ENCODE data around the gene PCMT1. TPM values are rescaled to one million over a fixed set of nuclear protein-coding genes. Genes with fewer than 3 reads are reported as not detected.
A peak's percentile ranks its signal among the peaks of the same experiment; 100 is the strongest.

PCMT1 gene
- total and polyA plus RNA-seq, 5 donors from 2014 or later, result 44.8 to 228 (median 167) TPM

- DNase-seq (no peak), ATAC-seq (ENCODE audit: low read depth in 2 of 2) (no peak)
- Mint-ChIP-seq H3K4me3 (no peak overlapping the region), H3K4me1 (peaks cover 0 to 13% (median 4%) of the 10 kb centered on the region in 4 donors), H3K27me3 (no peaks in the 10 kb centered on the region), H3K27ac (peak overlapping the region in 1 of 3 donors; percentile 18), H3K36me3 (peaks cover 27% of the 10 kb centered on the region), H3K9me3 (no peaks in the 10 kb centered on the region)
- H3K4me3 ChIP-seq (ENCODE audit: low read depth, low read length), result no peak overlapping the region
- H3K36me3 ChIP-seq (ENCODE audit: control insufficient read depth, insufficient read depth, low read length), result peaks cover 30% of the 10 kb centered on the region
- H3K9me3 ChIP-seq (ENCODE audit: control insufficient read depth in 2 of 2, low read length in 2 of 2), result no peaks in the 10 kb centered on the region
- H3K27me3 ChIP-seq (ENCODE audit: control insufficient read depth, insufficient read depth, low read length), result no peaks in the 10 kb centered on the region
- no peak overlapping the region for H3K27ac ChIP-seq (ENCODE audit: insufficient read depth, low read length, poor library complexity, severe bottlenecking)
- no peaks in the 10 kb centered on the region for H3K4me1 ChIP-seq (ENCODE audit: control insufficient read depth, insufficient read depth, low read length, poor library complexity, severe bottlenecking)
These were observed 32.8 kb downstream of the PCMT1 start for GRCh38 chr6:149782337-149782736.

DNA sequence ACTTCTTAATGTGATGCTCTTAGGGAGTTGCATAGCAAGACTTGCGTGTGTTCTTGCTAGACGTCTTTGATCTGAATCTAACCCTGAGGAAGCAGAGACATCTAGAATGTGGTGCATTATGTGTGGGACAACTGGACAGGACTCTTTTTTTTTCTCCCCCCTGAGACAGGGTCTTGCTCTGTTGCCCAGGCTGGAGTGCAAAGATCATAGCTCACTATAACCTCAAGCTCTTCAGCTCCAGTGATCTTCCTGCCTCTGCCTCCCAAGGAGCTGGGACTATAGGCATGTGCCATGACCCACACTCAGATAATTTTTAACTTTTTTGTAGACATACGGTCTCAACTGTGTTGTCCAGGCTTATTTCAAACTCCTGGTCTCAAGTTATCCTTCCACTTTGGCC lies 34.0 kb downstream of the PCMT1 start:
- Mint-ChIP-seq H3K27me3 (no peaks in the 10 kb centered on the region), H3K4me3 (no peak overlapping the region)
- no peak for ATAC-seq (ENCODE audit: low read depth in 2 of 2)

GRCh38 chr6:149806127-149806526 lies 56.6 kb downstream of the PCMT1 start:
- ATAC-seq (ENCODE audit: low read depth in 2 of 2), result no peak
- no peaks in the 10 kb centered on the region for H3K9me3 Mint-ChIP-seq

More for the DNA sequence above, 34.0 kb downstream of the PCMT1 start:
- peaks cover 28% of the 10 kb centered on the region for H3K36me3 ChIP-seq (ENCODE audit: control insufficient read depth, insufficient read depth, low read length)
- H3K27ac Mint-ChIP-seq, result peak overlapping the region in 1 of 3 donors; percentile 16
- peaks cover 0 to 18% (median 4%) of the 10 kb centered on the region in 4 donors for H3K4me1 Mint-ChIP-seq
- no peaks in the 10 kb centered on the region for H3K9me3 ChIP-seq (ENCODE audit: control insufficient read depth in 2 of 2, low read length in 2 of 2)
- no peak overlapping the region for H3K4me3 ChIP-seq (ENCODE audit: low read depth, low read length)
- H3K4me1 ChIP-seq (ENCODE audit: control insufficient read depth, insufficient read depth, low read length, poor library complexity, severe bottlenecking), result no peaks in the 10 kb centered on the region
- no peak for DNase-seq
- no peak overlapping the region for H3K27ac ChIP-seq (ENCODE audit: insufficient read depth, low read length, poor library complexity, severe bottlenecking)
- H3K36me3 Mint-ChIP-seq, result peaks cover 27% of the 10 kb centered on the region
- no peaks in the 10 kb centered on the region for H3K27me3 ChIP-seq (ENCODE audit: control insufficient read depth, insufficient read depth, low read length)
- H3K9me3 Mint-ChIP-seq, result no peaks in the 10 kb centered on the region

DNA sequence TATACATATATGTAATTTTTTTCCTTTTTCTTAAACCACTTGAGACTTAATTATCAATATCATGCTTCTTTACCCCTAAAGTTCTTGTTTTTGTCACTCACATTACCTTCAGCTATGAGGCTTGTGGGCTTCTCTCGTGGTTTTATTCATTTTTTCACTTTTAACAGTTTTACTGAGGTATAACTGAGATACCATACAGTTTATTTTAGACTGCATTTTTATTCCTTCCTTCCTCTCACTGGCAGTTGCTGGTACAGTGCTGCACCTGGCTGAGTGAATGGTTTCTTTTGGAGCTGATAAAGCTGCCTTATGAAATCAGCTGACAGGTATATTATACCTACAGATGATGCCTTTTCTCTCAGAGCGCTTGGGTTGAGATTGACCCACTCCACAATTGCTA lies 60.3 kb downstream of the PCMT1 start:
- H3K27me3 Mint-ChIP-seq, result no peaks in the 10 kb centered on the region
- H3K4me1 Mint-ChIP-seq, result peaks cover 5 to 23% (median 17%) of the 10 kb centered on the region in 4 donors
- Histone ChIP-seq H3K27me3 (ENCODE audit: control insufficient read depth, insufficient read depth, low read length) (no peaks in the 10 kb centered on the region), H3K4me3 (ENCODE audit: low read depth, low read length) (no peak overlapping the region), H3K36me3 (ENCODE audit: control insufficient read depth, insufficient read depth, low read length) (peaks cover 13% of the 10 kb centered on the region), H3K4me1 (ENCODE audit: control insufficient read depth, insufficient read depth, low read length, poor library complexity, severe bottlenecking) (no peaks in the 10 kb centered on the region), H3K9me3 (ENCODE audit: control insufficient read depth in 2 of 2, low read length in 2 of 2) (no peaks in the 10 kb centered on the region), H3K27ac (ENCODE audit: insufficient read depth, low read length, poor library complexity, severe bottlenecking) (no peak overlapping the region)
- H3K36me3 Mint-ChIP-seq, result peaks cover 31% of the 10 kb centered on the region
- ATAC-seq (ENCODE audit: low read depth in 2 of 2), result no peak
- no peak overlapping the region for H3K4me3 Mint-ChIP-seq
- no peak for DNase-seq
- H3K27ac Mint-ChIP-seq, result peak overlapping the region in 2 of 3 donors; percentile 52 to 63
- no peaks in the 10 kb centered on the region for H3K9me3 Mint-ChIP-seq

More at GRCh38 chr6:149806127-149806526, 56.6 kb downstream of the PCMT1 start:
- H3K4me1 Mint-ChIP-seq, result peaks cover 5 to 18% (median 14%) of the 10 kb centered on the region in 4 donors
- DNase-seq, result peak in 1 of 3 donors; percentile 34
- no peak overlapping the region for H3K4me3 ChIP-seq (ENCODE audit: low read depth, low read length)
- peaks cover 21% of the 10 kb centered on the region for H3K36me3 ChIP-seq (ENCODE audit: control insufficient read depth, insufficient read depth, low read length)
- no peak overlapping the region for H3K27ac ChIP-seq (ENCODE audit: insufficient read depth, low read length, poor library complexity, severe bottlenecking)
- H3K27me3 ChIP-seq (ENCODE audit: control insufficient read depth, insufficient read depth, low read length), result no peaks in the 10 kb centered on the region
- no peaks in the 10 kb centered on the region for H3K27me3 Mint-ChIP-seq
- H3K27ac Mint-ChIP-seq, result peak overlapping the region; percentile 49 to 76 (median 64)
- H3K4me3 Mint-ChIP-seq, result no peak overlapping the region
- no peaks in the 10 kb centered on the region for H3K9me3 ChIP-seq (ENCODE audit: control insufficient read depth in 2 of 2, low read length in 2 of 2)
- H3K36me3 Mint-ChIP-seq, result peaks cover 24% of the 10 kb centered on the region
- H3K4me1 ChIP-seq (ENCODE audit: control insufficient read depth, insufficient read depth, low read length, poor library complexity, severe bottlenecking), result no peaks in the 10 kb centered on the region

DNA sequence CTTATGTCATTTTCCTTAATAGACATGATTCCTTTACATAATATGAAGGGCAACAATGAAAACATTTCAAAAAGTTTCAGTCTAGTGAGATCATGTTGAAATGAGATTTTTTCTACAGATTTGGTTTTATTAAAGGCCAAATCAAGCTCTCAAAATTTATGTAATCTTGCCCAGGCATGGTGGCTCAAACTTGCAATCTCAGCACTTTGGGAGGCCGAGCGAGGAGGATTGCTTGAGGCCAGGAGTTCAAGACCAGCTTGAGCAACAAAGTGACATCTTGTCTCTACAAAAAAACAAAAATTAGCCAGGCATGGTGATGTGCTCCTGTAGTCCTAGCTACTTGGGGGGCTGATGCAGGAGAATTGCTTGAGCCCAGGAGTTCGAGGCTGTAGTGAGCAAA lies 63.8 kb downstream of the PCMT1 start:
- no peaks in the 10 kb centered on the region for H3K9me3 Mint-ChIP-seq
- H3K27ac Mint-ChIP-seq, result no peak overlapping the region
- DNase-seq (no peak), ATAC-seq (ENCODE audit: low read depth in 2 of 2) (no peak)
- H3K4me3 Mint-ChIP-seq, result no peak overlapping the region
- no peaks in the 10 kb centered on the region for H3K4me1 ChIP-seq (ENCODE audit: control insufficient read depth, insufficient read depth, low read length, poor library complexity, severe bottlenecking)
- H3K4me1 Mint-ChIP-seq, result peaks cover 0 to 17% (median 11%) of the 10 kb centered on the region in 4 donors
- no peaks in the 10 kb centered on the region for H3K9me3 ChIP-seq (ENCODE audit: control insufficient read depth in 2 of 2, low read length in 2 of 2)
- peaks cover 24% of the 10 kb centered on the region for H3K36me3 Mint-ChIP-seq
- H3K36me3 ChIP-seq (ENCODE audit: control insufficient read depth, insufficient read depth, low read length), result peaks cover 13% of the 10 kb centered on the region
- no peaks in the 10 kb centered on the region for H3K27me3 ChIP-seq (ENCODE audit: control insufficient read depth, insufficient read depth, low read length)
- no peak overlapping the region for H3K27ac ChIP-seq (ENCODE audit: insufficient read depth, low read length, poor library complexity, severe bottlenecking)
- no peaks in the 10 kb centered on the region for H3K27me3 Mint-ChIP-seq
- H3K4me3 ChIP-seq (ENCODE audit: low read depth, low read length), result no peak overlapping the region

DNA sequence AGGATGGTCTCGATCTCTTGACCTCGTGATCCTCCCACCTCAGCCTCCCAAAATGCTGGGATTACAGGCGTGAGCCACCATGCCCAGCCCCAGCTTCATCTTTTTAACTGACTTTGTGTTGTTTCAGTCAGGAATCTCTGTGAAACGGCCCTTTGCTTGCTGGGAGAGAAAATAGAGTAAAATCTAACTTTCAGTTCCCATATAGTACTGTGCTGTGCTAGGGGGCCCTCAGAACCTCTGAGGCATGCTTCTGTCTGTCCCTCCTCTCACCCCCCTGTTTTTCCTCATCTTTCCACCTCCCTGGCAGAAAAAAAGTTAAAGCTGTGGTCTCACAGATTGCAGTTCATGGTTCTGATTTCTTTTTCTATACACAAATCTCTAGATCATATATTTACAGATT lies 66.2 kb downstream of the PCMT1 start:
- no peaks in the 10 kb centered on the region for H3K9me3 Mint-ChIP-seq
- H3K27ac Mint-ChIP-seq, result no peak overlapping the region
- H3K27ac ChIP-seq (ENCODE audit: insufficient read depth, low read length, poor library complexity, severe bottlenecking), result no peak overlapping the region
- no peak overlapping the region for H3K4me3 Mint-ChIP-seq
- H3K36me3 ChIP-seq (ENCODE audit: control insufficient read depth, insufficient read depth, low read length), result peaks cover 9% of the 10 kb centered on the region
- H3K4me1 ChIP-seq (ENCODE audit: control insufficient read depth, insufficient read depth, low read length, poor library complexity, severe bottlenecking), result no peaks in the 10 kb centered on the region
- peaks cover 15% of the 10 kb centered on the region for H3K36me3 Mint-ChIP-seq
- DNase-seq (no peak), ATAC-seq (ENCODE audit: low read depth in 2 of 2) (no peak)
- peaks cover 0 to 7% (median 3%) of the 10 kb centered on the region in 4 donors for H3K4me1 Mint-ChIP-seq
- no peak overlapping the region for H3K4me3 ChIP-seq (ENCODE audit: low read depth, low read length)
- H3K27me3 Mint-ChIP-seq, result no peaks in the 10 kb centered on the region
- H3K9me3 ChIP-seq (ENCODE audit: control insufficient read depth in 2 of 2, low read length in 2 of 2), result no peaks in the 10 kb centered on the region
- no peaks in the 10 kb centered on the region for H3K27me3 ChIP-seq (ENCODE audit: control insufficient read depth, insufficient read depth, low read length)

DNA sequence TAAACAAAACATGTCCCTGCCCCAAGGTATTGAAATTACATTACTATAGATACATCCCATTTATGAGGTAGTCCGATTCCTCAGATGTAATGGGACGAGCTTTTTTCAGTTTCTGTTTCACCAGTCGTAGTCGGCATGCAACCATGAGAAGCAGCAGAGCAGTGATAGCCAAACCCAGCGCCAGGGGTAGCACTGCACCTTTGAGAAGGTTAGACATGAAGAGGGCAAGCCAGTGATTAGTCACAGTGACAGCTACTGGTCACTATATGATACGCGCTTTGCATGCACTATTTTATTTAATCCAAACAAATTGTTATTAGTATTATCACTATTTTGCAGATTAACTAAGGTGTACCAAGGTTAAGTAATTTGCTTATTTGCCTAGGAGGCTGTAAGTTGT lies 71.0 kb downstream of the PCMT1 start:
- no peaks in the 10 kb centered on the region for H3K9me3 ChIP-seq (ENCODE audit: control insufficient read depth in 2 of 2, low read length in 2 of 2)
- H3K27ac Mint-ChIP-seq, result no peak overlapping the region
- no peak overlapping the region for H3K4me3 Mint-ChIP-seq

GRCh38 chr6:149821492-149821891 lies 72.0 kb downstream of the PCMT1 start:
- no peak overlapping the region for H3K4me3 Mint-ChIP-seq
- no peaks in the 10 kb centered on the region for H3K36me3 Mint-ChIP-seq
- Histone ChIP-seq H3K27me3 (ENCODE audit: control insufficient read depth, insufficient read depth, low read length) (peaks cover 2% of the 10 kb centered on the region), H3K36me3 (ENCODE audit: control insufficient read depth, insufficient read depth, low read length) (no peaks in the 10 kb centered on the region), H3K9me3 (ENCODE audit: control insufficient read depth in 2 of 2, low read length in 2 of 2) (no peaks in the 10 kb centered on the region), H3K4me1 (ENCODE audit: control insufficient read depth, insufficient read depth, low read length, poor library complexity, severe bottlenecking) (no peaks in the 10 kb centered on the region), H3K27ac (ENCODE audit: insufficient read depth, low read length, poor library complexity, severe bottlenecking) (no peak overlapping the region), H3K4me3 (ENCODE audit: low read depth, low read length) (no peak overlapping the region)
- H3K27me3 Mint-ChIP-seq, result peaks cover 9% of the 10 kb centered on the region
- DNase-seq (no peak), ATAC-seq (ENCODE audit: low read depth in 2 of 2) (no peak)
- no peaks in the 10 kb centered on the region for H3K9me3 Mint-ChIP-seq
- no peaks in the 10 kb centered on the region for H3K4me1 Mint-ChIP-seq
- H3K27ac Mint-ChIP-seq, result no peak overlapping the region

More for the DNA sequence above, 71.0 kb downstream of the PCMT1 start:
- Mint-ChIP-seq H3K27me3 (peaks cover 4% of the 10 kb centered on the region), H3K4me1 (no peaks in the 10 kb centered on the region), H3K36me3 (no peaks in the 10 kb centered on the region), H3K9me3 (no peaks in the 10 kb centered on the region)
- no peak overlapping the region for H3K4me3 ChIP-seq (ENCODE audit: low read depth, low read length)
- H3K36me3 ChIP-seq (ENCODE audit: control insufficient read depth, insufficient read depth, low read length), result no peaks in the 10 kb centered on the region
- no peak overlapping the region for H3K27ac ChIP-seq (ENCODE audit: insufficient read depth, low read length, poor library complexity, severe bottlenecking)
- DNase-seq (no peak), ATAC-seq (ENCODE audit: low read depth in 2 of 2) (no peak)
- no peaks in the 10 kb centered on the region for H3K4me1 ChIP-seq (ENCODE audit: control insufficient read depth, insufficient read depth, low read length, poor library complexity, severe bottlenecking)
- peaks cover 2% of the 10 kb centered on the region for H3K27me3 ChIP-seq (ENCODE audit: control insufficient read depth, insufficient read depth, low read length)
